Measurements from ENCODE around the gene MIER3. TPM values are rescaled to one million over a fixed set of nuclear protein-coding genes. Genes with fewer than 3 reads are reported as not detected.
A peak's percentile ranks its signal among the peaks of the same experiment; 100 is the strongest.

MIER3 gene
- total RNA-seq, 2 donors from 2014 or later, result 35.8 to 40.6 TPM

GRCh38 chr5:56951126-56951945 lies 587 bp downstream of the MIER3 start:
- TF ChIP-seq POLR2AphosphoS5 (IDR thresholded peaks at IDR 0.05) (no peak), POLR2A (IDR thresholded peaks at IDR 0.05) (no peak)
- TF ChIP-seq, protein P1, sequence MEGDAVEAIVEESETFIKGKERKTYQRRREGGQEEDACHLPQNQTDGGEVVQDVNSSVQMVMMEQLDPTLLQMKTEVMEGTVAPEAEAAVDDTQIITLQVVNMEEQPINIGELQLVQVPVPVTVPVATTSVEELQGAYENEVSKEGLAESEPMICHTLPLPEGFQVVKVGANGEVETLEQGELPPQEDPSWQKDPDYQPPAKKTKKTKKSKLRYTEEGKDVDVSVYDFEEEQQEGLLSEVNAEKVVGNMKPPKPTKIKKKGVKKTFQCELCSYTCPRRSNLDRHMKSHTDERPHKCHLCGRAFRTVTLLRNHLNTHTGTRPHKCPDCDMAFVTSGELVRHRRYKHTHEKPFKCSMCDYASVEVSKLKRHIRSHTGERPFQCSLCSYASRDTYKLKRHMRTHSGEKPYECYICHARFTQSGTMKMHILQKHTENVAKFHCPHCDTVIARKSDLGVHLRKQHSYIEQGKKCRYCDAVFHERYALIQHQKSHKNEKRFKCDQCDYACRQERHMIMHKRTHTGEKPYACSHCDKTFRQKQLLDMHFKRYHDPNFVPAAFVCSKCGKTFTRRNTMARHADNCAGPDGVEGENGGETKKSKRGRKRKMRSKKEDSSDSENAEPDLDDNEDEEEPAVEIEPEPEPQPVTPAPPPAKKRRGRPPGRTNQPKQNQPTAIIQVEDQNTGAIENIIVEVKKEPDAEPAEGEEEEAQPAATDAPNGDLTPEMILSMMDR (IDR thresholded peaks at IDR 0.05), result no peak
- no peaks in the 10 kb centered on the region for H3K4me1 ChIP-seq (replicated peaks)
- intact Hi-C loops (cut with DNase I), result loop anchor here (5.0 kb wide), 2 partner anchors 39 to 221 kb away; partner anchors contain the start of gene GPBP1
- H3K4me3 ChIP-seq, result peak overlapping the region; percentile 78 to 83
- H3K27ac ChIP-seq, result peak overlapping the region; percentile 81 to 90
- H3K36me3 ChIP-seq, result no peaks in the 10 kb centered on the region
- 1% methylated on average over 62 of the region's 85 CpGs for WGBS
- H3K9me3 ChIP-seq, result no peaks in the 10 kb centered on the region
- peak; percentile 12 for DNase-seq (ENCODE audit: low spot score)
- H3K27me3 ChIP-seq (replicated peaks; ENCODE audit: insufficient read depth), result no peaks in the 10 kb centered on the region

DNA sequence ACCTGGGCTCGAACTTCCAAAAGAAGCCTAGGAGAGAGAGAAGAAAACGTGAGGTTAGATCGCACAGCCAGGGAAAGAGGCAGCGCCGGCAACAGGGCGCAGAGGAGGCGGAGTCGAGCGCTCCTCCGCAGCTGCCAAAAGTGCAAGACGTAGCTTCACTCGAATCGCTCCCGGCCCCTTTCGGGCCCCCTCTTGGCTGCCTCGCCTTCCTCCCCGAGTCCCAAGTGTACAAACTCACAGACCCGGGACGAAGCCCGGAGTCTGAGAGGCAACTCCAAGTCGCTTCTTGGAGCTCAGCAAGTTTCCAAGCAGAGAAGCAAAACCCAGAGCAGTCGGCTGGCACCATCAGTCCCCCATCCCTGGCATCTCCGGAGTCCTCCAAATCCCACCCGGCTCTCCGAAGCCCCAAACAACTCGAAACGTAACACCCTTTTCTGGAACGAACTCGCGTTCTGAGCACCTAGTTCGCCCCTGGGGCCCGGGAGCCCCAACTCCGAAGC lies 1.2 kb downstream of the MIER3 start:
- peak; percentile 9 for TF ChIP-seq POLR2A (IDR thresholded peaks at IDR 0.05)
- TF ChIP-seq, protein P1 (IDR thresholded peaks at IDR 0.05), result no peak
- peak; percentile 13 for TF ChIP-seq POLR2AphosphoS5 (IDR thresholded peaks at IDR 0.05)
- intact Hi-C loops (cut with DNase I), result loop anchor here (5.0 kb wide), 2 partner anchors 38 to 222 kb away; partner anchors contain the start of gene GPBP1

GRCh38 chr5:56947052-56947451 lies 4.9 kb downstream of the MIER3 start:
- TF ChIP-seq, protein P1 (IDR thresholded peaks at IDR 0.05), result no peak
- TF ChIP-seq POLR2AphosphoS5 (IDR thresholded peaks at IDR 0.05) (no peak), POLR2A (IDR thresholded peaks at IDR 0.05) (no peak)
- intact Hi-C loops (cut with DNase I), result no loop called here
- no peaks in the 10 kb centered on the region for H3K27me3 ChIP-seq (replicated peaks; ENCODE audit: insufficient read depth)

More for the DNA sequence above, 1.2 kb downstream of the MIER3 start:
- H3K4me3 ChIP-seq, result peak overlapping the region; percentile 78 to 83
- no peaks in the 10 kb centered on the region for H3K4me1 ChIP-seq (replicated peaks)
- DNase-seq (ENCODE audit: low spot score), result peak; percentile 49
- no peaks in the 10 kb centered on the region for H3K9me3 ChIP-seq
- under 1% methylated on average over 33 of the region's 33 CpGs for WGBS
- H3K27ac ChIP-seq, result peak overlapping the region; percentile 81 to 90
- no peaks in the 10 kb centered on the region for H3K36me3 ChIP-seq
- H3K27me3 ChIP-seq (replicated peaks; ENCODE audit: insufficient read depth), result no peaks in the 10 kb centered on the region

GRCh38 chr5:56941981-56942380 lies 9.9 kb downstream of the MIER3 start:
- TF ChIP-seq, protein P1 (IDR thresholded peaks at IDR 0.05), result no peak
- no peak for TF ChIP-seq POLR2AphosphoS5 (IDR thresholded peaks at IDR 0.05)
- no peak for TF ChIP-seq POLR2A (IDR thresholded peaks at IDR 0.05)
- 45% methylated on average over 1 of the region's 1 CpG for WGBS
- intact Hi-C loops (cut with DNase I), result no loop called here
- no peaks in the 10 kb centered on the region for H3K9me3 ChIP-seq
- H3K4me1 ChIP-seq (replicated peaks), result no peaks in the 10 kb centered on the region
- no peak overlapping the region for H3K4me3 ChIP-seq
- DNase-seq (ENCODE audit: low spot score), result no peak
- no peak overlapping the region for H3K27ac ChIP-seq
- H3K27me3 ChIP-seq (replicated peaks; ENCODE audit: insufficient read depth), result no peaks in the 10 kb centered on the region
- H3K36me3 ChIP-seq, result peaks cover 0 to 5% of the 10 kb centered on the region in 2 donors

More at GRCh38 chr5:56947052-56947451, 4.9 kb downstream of the MIER3 start:
- DNase-seq (ENCODE audit: low spot score), result no peak
- Histone ChIP-seq H3K9me3 (no peaks in the 10 kb centered on the region), H3K4me3 (no peak overlapping the region), H3K4me1 (replicated peaks) (no peaks in the 10 kb centered on the region), H3K36me3 (no peaks in the 10 kb centered on the region), H3K27ac (no peak overlapping the region)

Data from prostate gland (tissue), 2 donors.